Tibial artery (tissue), 4 donors: ENCODE measurements around the gene TSPY1.
"Not testable (repeated sequence)": the region's sequence is repeated elsewhere in the genome, so short reads cannot be mapped to it uniquely, and the experiment has no call there.

Source experiments
- DNase-seq, 2 donors: peaks; one replicate each; pipeline ENCODE4 v3.0.0-alpha.2; 2019
- H3K27ac ChIP-seq, 2 donors: fragments of 200-600 bp; sonication (generic) in 1 of 2; 1 replicate in 1 of 2; 2 replicates in 1 of 2; pipeline ENCODE4 v1.5.1; 2018 to 2019; ENCODE audit warnings: mild to moderate bottlenecking in 1 of 2
- H3K27me3 ChIP-seq, 2 donors: fragments of 200-600 bp; sonication (generic) in 1 of 2; one replicate each; pipeline versions ENCODE4 v1.5.1 to v1.6.0; 2016 to 2019
- H3K36me3 ChIP-seq, 3 donors: fragments of 200-600 bp; sonication (generic) in 2 of 3; one replicate each; pipeline ENCODE4 v1.5.1; 2016 to 2019; ENCODE audit warnings: mild to moderate bottlenecking in 2 of 3
- H3K4me1 ChIP-seq, 4 donors: fragments of 200-600 bp; sonication (generic) in 2 of 4; 1 replicate in 3 of 4; 2 replicates in 1 of 4; pipeline ENCODE4 v1.5.1; 2016 to 2019
- H3K4me3 ChIP-seq, 2 donors: fragments of 200-600 bp; sonication (generic) in 1 of 2; 1 replicate in 1 of 2; 2 replicates in 1 of 2; pipeline ENCODE4 v1.5.1; 2018 to 2019; ENCODE audit warnings: mild to moderate bottlenecking in 2 of 2
- H3K9me3 ChIP-seq, 3 donors: fragments of 200-600 bp; sonication (generic) in 1 of 3; one replicate each; pipeline ENCODE4 v1.5.1; 2016 to 2019
- intact Hi-C: fragments of 100-400 bp; cut with DNase I; formaldehyde crosslinking; loops from one replicate; pipeline ENCODE4 v1.15.0; 2023; ENCODE audit warnings: low total_unique reads

The TSPY1 gene

GRCh38 chrY:9466655-9467054, at the start of gene TSPY1:
Gene TSPY1 (plus strand): TSS chrY:9466955. CDS start chrY:9467001, 46 bp downstream.
- H3K4me3 ChIP-seq, DNase-seq, H3K27ac ChIP-seq, H3K27me3 ChIP-seq, H3K4me1 ChIP-seq, H3K36me3 ChIP-seq, intact Hi-C loops, H3K9me3 ChIP-seq: not testable (repeated sequence)

DNA sequence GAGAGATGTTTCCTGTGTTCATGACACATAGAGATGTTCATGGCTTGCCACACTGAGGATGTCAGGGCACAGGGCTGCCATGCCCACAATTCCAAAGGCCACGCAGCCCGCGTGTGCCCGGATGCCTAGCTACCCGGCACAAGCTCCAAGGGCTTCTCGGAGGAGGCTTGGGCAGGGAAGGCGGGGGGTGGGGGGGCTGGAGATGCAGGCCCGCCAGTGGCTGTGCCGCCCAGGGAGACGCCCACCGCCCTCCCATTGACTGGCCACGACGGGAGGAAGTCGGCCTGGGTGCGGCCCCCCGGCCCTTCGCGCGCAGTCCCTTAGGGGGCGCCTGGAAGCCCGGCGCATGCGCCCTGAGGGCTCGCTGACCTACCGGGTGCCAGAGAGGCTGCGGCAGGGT, 20.2 kb downstream of the TSPY1 start, which contains the start of gene TSPY9:
TSPY9 (plus strand) TSS at position 301 of the 400 bp plus-strand sequence; CDS start at position 347, 46 bp downstream.
- H3K4me1 ChIP-seq, H3K27me3 ChIP-seq, H3K27ac ChIP-seq, H3K9me3 ChIP-seq, intact Hi-C loops, H3K36me3 ChIP-seq, DNase-seq, H3K4me3 ChIP-seq: not testable (repeated sequence)

- H3K36me3 ChIP-seq, intact Hi-C loops, H3K27ac ChIP-seq, H3K4me3 ChIP-seq, H3K27me3 ChIP-seq, H3K9me3 ChIP-seq, H3K4me1 ChIP-seq: not testable (repeated sequence)
- peak in 1 of 2 donors; percentile 54 for DNase-seq
These were observed 37.6 kb downstream of the TSPY1 start for GRCh38 chrY:9504396-9504795.

- H3K27me3 ChIP-seq, intact Hi-C loops, H3K27ac ChIP-seq, H3K4me1 ChIP-seq, H3K4me3 ChIP-seq, H3K9me3 ChIP-seq, H3K36me3 ChIP-seq: not testable (repeated sequence)
- peak in 1 of 2 donors; percentile 64 for DNase-seq
These were observed 49.5 kb downstream of the TSPY1 start for GRCh38 chrY:9516287-9516686.
